HAP-1 (cell line): Measurements from ENCODE around the gene TGFB1I1.
"Not testable (repeated sequence)": the region's sequence is repeated elsewhere in the genome, so short reads cannot be mapped to it uniquely, and the experiment has no call there.

ENCODE experiments used
- DNase-seq, 2 experiments: peaks; one replicate each; pipeline ENCODE4 v3.0.0-alpha.2; 2016 to 2020; ENCODE audit warnings: low spot score in 2 of 2
- H3K27me3 ChIP-seq: fragments of 250-450 bp; sonication (Bioruptor Pico); 2 replicates; pipeline ENCODE4 v1.5.1; 2020; ENCODE audit warnings: low read depth, mild to moderate bottlenecking, moderate library complexity
- H3K36me3 ChIP-seq: fragments of 250-450 bp; sonication (Bioruptor Pico); replicated peaks from 2 replicates; pipeline ENCODE4 v1.5.1; 2020; ENCODE audit warnings: mild to moderate bottlenecking
- H3K4me1 ChIP-seq: fragments of 250-450 bp; sonication (Bioruptor Pico); 2 replicates; pipeline ENCODE4 v1.5.1; 2020; ENCODE audit warnings: mild to moderate bottlenecking
- H3K4me3 ChIP-seq: fragments of 250-450 bp; sonication (Bioruptor Pico); 2 replicates; pipeline ENCODE4 v1.5.1; 2020; ENCODE audit warnings: mild to moderate bottlenecking, moderate library complexity
- H3K9me3 ChIP-seq: fragments of 250-450 bp; sonication (Bioruptor Pico); 2 replicates; pipeline ENCODE4 v1.5.1; 2020; ENCODE audit warnings: mild to moderate bottlenecking, moderate library complexity
- in situ Hi-C: fragments of 300-500 bp; cut with MboI; formaldehyde crosslinking; loops from 3 replicates; pipeline ENCODE4 v1.14.3; 2020; ENCODE audit warnings: low sequenced_read_pairs, inconsistent platforms, mixed read lengths

Gene TGFB1I1

DNA sequence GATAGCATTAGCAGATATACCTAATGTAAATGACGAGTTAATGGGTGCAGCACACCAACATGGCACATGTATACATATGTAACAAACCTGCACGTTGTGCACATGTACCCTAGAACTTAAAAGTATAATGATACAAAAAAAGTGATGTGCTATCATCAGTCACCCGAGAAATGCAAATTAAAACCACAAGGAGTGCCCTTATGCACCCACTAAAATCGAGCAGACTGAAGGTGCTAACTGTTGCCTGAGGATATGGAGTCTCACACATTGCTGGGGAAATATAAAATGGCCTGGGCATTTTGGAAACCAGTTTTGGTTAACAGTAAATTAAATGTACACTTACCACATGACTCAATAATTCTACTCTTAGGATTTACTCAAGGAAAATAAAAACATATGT, 32.9 kb upstream of the TGFB1I1 start:
- DNase-seq, H3K9me3 ChIP-seq, H3K4me1 ChIP-seq, H3K36me3 ChIP-seq, H3K4me3 ChIP-seq, H3K27me3 ChIP-seq, in situ Hi-C loops: not testable (repeated sequence)

DNA sequence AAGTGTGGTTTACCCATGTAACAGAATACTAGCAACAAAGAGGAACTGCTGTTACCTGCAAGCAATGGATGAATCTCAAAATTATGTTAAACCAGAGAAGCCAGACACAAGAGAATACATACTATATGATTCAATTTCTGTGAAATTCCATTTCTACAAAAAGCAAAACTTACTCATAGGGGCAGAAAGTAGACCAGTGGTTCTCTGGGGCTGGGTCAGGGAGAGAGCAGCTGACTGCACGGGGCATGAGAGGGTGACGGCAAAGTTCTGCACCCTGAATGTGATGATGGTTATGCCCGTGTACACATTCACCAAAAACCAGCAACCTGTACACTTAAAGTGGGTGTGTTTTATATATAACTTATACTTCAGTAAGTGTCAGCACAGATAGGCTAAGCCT, 32.4 kb upstream of the TGFB1I1 start:
- peaks cover 4% of the 10 kb centered on the region; the same call in 1 of the 2 replicates for H3K4me1 ChIP-seq
- no peak for DNase-seq
- in situ Hi-C loops: no loop called here

DNA sequence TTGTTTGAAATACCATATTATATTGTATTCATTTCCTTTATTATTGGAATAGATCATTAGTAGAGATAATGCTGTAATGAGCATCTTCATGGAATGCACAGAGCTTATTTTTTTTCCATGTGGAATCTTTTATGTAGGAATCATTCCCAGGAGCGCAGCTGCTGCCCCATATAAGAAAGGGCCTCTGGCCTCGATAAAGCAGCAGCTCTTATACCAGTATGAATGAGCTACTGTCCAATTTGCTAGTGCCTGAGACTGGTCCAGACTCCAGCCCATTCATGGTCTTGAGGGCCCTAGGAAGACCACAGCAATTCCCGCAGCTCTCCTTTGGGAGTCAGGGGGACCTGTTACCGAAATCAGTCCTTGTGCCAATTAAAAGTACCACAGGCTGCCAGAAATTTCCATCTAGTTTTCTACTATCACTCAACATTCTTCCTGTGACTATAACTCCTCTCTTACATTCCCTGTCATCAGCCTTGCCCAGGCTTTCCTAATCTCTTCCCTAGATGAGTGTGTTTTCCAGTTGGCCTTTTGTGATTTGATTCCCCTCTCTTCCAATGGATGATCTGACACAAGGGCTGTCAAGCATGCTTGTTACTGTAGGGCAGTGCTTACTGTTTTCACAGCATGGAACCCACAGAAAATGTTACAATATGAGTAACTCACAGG, 31.3 kb upstream of the TGFB1I1 start:
- no peaks in the 10 kb centered on the region for H3K27me3 ChIP-seq
- no peaks in the 10 kb centered on the region for H3K9me3 ChIP-seq
- no peaks in the 10 kb centered on the region for H3K36me3 ChIP-seq
- peaks cover 4% of the 10 kb centered on the region; the same call in 1 of the 2 replicates for H3K4me1 ChIP-seq
- DNase-seq: no peak
- in situ Hi-C loops: loop anchor here (10.0 kb wide), 1 partner anchor 446 kb away; no protein-coding TSS in a partner anchor
- no peak overlapping the region for H3K4me3 ChIP-seq

More for the DNA sequence above, 32.4 kb upstream of the TGFB1I1 start:
- Histone ChIP-seq H3K36me3 (no peaks in the 10 kb centered on the region), H3K4me3 (no peak overlapping the region), H3K9me3 (no peaks in the 10 kb centered on the region), H3K27me3 (no peaks in the 10 kb centered on the region)

DNA sequence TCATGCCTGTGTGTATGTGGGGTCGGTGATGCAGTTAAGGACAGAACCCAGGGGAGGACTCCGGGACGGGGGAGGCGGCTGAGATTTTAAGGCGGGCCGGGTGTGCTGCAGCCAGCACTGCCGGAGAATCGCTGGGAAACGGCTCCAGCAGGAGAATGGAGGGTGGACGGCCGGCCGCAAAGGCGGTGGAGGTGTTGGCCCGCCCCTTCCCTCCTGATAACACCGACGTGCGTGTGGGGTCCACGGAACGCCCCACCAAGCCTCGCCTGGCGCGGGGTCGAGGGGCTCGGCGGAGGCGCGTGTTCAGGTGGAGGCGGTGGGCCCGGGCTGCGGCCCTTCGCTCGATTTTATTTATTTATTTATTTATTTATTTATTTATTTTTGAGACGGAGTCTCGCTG, 30.0 kb upstream of the TGFB1I1 start:
- DNase-seq: no peak
- Histone ChIP-seq H3K4me1 (peaks cover 4% of the 10 kb centered on the region; the same call in 1 of the 2 replicates), H3K36me3 (no peaks in the 10 kb centered on the region), H3K27me3 (no peaks in the 10 kb centered on the region), H3K4me3 (peak overlapping the region; percentile 56; the same call in 1 of the 2 replicates), H3K9me3 (peaks cover under 1% of the 10 kb centered on the region; the same call in 1 of the 2 replicates)
- in situ Hi-C loops: loop anchor here (10.0 kb wide), 1 partner anchor 447 kb away; no protein-coding TSS in a partner anchor

DNA sequence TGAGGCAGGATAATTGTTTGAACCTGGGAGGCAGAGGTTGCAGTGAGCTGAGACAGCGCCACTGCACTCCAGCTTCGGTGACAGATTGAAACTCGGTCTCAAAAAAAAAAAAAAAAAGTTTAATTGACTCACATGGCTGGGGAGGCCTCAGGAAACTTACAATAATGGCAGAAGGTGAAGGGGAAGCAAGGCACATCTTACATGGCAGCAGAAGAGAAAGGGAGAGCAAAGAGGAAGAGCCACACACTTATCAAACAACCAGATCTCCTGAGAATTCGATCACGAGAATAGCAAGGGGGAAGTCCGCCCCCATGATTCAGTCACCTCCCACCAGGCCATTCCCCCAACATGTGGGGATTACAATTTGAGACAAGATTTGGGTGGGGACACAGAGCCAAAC, 26.0 kb upstream of the TGFB1I1 start:
- not testable (repeated sequence) for H3K27me3 ChIP-seq, H3K9me3 ChIP-seq, H3K36me3 ChIP-seq, DNase-seq, H3K4me1 ChIP-seq, H3K4me3 ChIP-seq
- in situ Hi-C loops: loop anchor here (10.0 kb wide), 1 partner anchor 451 kb away; no protein-coding TSS in a partner anchor

DNA sequence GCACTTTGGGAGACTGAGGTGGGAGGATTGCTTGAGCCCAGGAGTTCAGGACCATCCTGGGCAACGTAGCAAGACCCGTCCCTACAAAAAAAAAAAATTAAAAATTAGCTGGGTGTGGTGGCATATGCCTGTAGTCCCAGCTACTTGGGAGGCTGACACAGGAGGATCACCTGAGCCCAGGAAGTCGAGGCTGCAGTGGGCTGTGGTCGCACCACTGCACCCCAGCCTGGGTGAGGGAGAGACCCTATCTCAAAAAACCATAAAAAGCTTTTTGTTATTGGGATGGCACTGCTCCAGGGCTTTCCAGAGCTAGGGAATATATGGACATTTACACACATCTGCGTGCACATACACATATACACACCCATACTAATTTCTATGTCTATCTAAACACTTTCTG, 20.8 kb upstream of the TGFB1I1 start:
- H3K4me1 ChIP-seq: peaks cover 43% of the 10 kb centered on the region
- no peaks in the 10 kb centered on the region for H3K27me3 ChIP-seq
- in situ Hi-C loops: loop anchor here (10.0 kb wide), 1 partner anchor 424 kb away; the partner anchor contains the start of gene ZNF267
- H3K4me3 ChIP-seq: no peak overlapping the region
- H3K36me3 ChIP-seq: no peaks in the 10 kb centered on the region
- H3K9me3 ChIP-seq: peaks cover 2% of the 10 kb centered on the region; the same call in 1 of the 2 replicates
- DNase-seq: no peak

DNA sequence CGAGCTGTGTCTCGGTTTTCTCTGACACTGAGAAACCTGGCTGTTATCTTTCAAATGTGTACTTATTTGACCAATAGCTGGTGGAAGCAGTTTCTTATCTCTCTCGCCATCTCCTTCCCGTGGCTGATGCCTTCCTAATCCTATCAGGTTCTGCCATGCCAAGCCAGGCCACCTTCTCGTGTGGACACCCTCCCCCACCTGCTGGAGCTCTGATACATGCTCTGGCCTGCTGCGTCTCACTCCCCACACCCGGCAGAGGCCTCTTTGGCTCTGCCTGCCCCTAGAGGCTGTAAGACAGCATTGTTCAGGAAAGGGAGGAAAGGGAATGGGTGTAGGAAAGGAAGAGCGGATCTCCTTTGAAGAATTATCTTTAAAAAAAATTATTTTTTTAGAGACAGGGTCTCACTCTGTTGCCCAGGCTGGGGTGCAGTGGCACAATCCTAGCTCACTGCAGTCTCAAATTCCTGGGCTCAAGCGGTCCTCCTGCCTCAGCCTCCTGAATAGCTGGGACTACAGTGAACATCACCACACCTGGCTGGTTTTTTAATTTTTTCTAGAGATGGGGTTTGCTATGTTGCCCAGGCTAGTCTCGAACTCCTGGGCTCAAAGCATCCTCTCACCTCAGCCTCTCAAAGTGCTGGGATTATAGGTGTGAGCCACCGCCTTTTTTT, 20.1 kb upstream of the TGFB1I1 start:
- in situ Hi-C loops: loop anchor here (10.0 kb wide), 1 partner anchor 423 kb away; the partner anchor contains the start of gene ZNF267
- DNase-seq: peak; percentile 73 to 84
- H3K27me3 ChIP-seq: no peaks in the 10 kb centered on the region
- H3K9me3 ChIP-seq: peaks cover 2% of the 10 kb centered on the region; the same call in 1 of the 2 replicates
- no peak overlapping the region for H3K4me3 ChIP-seq
- peaks cover 43% of the 10 kb centered on the region for H3K4me1 ChIP-seq
- H3K36me3 ChIP-seq: no peaks in the 10 kb centered on the region; the same call in 1 of the 2 replicates

DNA sequence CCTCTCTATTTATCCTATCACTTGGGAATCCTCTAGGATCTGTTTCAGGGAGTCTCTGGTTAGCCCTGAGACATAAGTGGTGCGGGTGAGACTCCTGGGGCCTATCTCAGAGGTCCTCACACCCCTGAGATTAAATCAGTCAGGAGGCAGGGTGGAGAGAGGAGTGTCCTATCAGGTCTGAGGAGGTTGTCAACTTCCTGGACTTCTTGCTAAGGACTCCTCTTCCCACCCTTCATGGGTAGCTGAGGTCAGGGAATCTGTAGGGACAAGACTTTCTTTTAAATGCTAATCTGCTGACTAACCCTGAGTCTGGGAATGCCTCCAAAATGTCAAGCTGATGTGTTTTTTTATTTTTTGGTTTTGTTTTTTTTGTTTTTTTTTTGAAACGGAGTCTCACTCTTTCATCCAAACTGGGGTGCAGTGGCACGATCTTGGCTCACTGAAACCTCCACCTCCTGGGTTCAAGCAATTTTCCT, 19.3 kb upstream of the TGFB1I1 start:
- peak; percentile 46 to 63 for DNase-seq
- Histone ChIP-seq H3K4me1 (peaks cover 46% of the 10 kb centered on the region), H3K27me3 (no peaks in the 10 kb centered on the region), H3K4me3 (no peak overlapping the region), H3K9me3 (no peaks in the 10 kb centered on the region), H3K36me3 (peaks cover 2% of the 10 kb centered on the region)
- in situ Hi-C loops: loop anchor here (10.0 kb wide), 1 partner anchor 422 kb away; the partner anchor contains the start of gene ZNF267

DNA sequence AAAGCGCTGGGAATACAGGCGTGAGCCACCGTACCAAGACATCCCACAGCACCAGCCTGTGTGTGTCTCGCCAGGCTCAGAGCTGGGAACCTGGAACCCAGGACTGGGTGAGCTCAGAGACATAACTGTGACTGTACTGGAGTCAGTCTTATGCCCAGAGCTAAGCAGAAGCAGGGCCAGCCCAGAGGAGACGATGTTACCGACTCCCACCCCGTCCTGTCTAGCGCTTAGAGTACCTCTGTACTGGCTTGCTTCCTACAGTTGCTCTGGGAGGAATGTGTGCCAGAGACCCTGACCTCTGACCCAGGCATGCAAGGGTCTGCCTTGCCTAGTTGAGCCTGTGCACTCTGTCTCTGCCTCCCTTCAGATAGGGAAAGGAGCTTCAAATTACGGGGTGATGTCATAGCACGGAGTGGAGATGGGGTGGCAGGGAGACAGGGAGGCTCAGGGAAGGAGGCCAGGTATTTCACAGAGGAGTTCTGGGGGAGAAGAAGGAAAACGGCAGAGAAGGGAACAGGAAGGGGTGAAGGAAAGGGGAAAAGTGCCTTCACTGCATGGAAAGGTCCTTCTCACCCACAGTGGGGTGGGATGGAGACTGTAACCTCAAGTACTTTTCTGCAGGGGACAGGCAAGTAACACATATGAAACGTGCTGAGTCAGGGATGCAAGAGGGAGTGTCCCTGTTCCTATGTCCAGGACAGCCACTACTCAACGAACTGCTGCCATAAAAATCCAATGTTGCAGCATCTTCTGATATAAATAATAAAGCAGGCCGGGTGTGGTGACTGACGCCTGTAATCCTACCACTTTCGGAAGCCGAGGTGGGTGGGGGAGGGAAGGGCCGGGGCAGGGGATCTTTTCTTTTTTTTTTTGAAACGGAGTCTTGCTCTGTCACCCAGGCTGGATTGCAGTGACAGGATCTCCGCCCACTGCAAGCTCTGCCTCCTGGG, 18.4 kb upstream of the TGFB1I1 start:
- peaks cover 2% of the 10 kb centered on the region; the same call in 1 of the 2 replicates for H3K9me3 ChIP-seq
- DNase-seq: peak; percentile 65 to 81
- H3K4me3 ChIP-seq: no peak overlapping the region
- peaks cover 54% of the 10 kb centered on the region for H3K4me1 ChIP-seq
- no peaks in the 10 kb centered on the region for H3K27me3 ChIP-seq
- peaks cover 5% of the 10 kb centered on the region for H3K36me3 ChIP-seq
- in situ Hi-C loops: loop anchor here (10.0 kb wide), 1 partner anchor 421 kb away; the partner anchor contains the start of gene ZNF267

DNA sequence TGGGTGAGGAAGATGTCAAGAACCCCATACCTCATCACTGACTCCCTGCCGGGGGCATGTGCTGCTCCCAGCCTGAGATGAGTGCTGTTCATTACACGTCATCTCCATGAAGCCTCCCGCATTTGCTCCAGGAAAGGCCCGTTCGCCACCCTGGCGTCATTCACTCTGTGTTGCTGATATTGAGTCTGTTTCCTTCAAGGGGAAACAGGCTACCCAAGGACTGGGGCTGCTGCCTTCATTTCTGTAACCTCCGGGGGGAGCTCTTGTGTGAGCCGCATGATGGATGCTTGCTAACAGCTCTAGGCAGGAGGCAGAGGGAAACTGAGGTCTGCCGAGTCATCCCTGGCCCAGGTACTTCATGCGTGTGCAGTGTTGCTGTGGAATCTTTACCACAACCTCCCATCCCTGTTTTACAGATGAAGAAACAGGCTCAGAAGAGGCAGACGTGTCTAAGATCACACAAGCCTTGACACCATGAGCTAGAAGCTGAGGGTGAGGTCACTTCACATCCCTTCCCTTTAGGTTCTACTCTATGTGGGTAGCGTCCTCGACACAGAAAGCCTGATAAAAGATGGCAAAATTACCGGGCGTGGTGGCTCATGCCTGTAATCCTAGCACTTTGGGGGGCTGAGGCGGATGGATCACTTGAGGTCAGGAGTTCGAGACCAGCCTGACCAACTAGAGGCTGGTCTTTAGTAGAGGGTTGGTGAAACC, 16.2 kb upstream of the TGFB1I1 start:
- H3K27me3 ChIP-seq: no peaks in the 10 kb centered on the region
- H3K9me3 ChIP-seq: peaks cover 2% of the 10 kb centered on the region; the same call in 1 of the 2 replicates
- H3K4me3 ChIP-seq: no peak overlapping the region
- peaks cover 5% of the 10 kb centered on the region for H3K36me3 ChIP-seq
- peaks cover 56% of the 10 kb centered on the region for H3K4me1 ChIP-seq
- in situ Hi-C loops: loop anchor here (10.0 kb wide), 1 partner anchor 419 kb away; the partner anchor contains the start of gene ZNF267
- DNase-seq: peak in 1 of 2 experiments; percentile 57

DNA sequence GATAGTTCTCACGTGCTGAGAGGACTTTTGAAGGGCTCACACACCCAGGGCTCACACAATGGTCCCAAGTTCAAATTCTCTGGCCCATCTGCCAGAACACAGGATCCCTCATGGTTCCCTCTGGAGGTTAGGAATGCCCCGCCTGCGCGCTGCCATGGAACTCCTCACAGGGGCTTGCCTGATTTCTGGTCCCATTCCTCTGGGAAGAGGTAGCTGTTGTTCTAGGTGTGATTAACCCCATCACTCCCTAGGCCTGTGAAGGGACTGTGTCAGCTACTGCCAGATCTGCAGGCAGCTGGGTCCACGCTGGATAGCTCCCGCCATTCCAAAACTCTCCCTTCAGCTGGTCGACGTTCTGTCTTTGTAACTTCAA, 15.0 kb upstream of the TGFB1I1 start:
- Histone ChIP-seq H3K36me3 (peaks cover 5% of the 10 kb centered on the region), H3K27me3 (no peaks in the 10 kb centered on the region), H3K4me3 (no peak overlapping the region), H3K9me3 (peaks cover 2% of the 10 kb centered on the region; the same call in 1 of the 2 replicates), H3K4me1 (peaks cover 50% of the 10 kb centered on the region)
- in situ Hi-C loops: loop anchor here (10.0 kb wide), 1 partner anchor 418 kb away; the partner anchor contains the start of gene ZNF267
- DNase-seq: no peak

DNA sequence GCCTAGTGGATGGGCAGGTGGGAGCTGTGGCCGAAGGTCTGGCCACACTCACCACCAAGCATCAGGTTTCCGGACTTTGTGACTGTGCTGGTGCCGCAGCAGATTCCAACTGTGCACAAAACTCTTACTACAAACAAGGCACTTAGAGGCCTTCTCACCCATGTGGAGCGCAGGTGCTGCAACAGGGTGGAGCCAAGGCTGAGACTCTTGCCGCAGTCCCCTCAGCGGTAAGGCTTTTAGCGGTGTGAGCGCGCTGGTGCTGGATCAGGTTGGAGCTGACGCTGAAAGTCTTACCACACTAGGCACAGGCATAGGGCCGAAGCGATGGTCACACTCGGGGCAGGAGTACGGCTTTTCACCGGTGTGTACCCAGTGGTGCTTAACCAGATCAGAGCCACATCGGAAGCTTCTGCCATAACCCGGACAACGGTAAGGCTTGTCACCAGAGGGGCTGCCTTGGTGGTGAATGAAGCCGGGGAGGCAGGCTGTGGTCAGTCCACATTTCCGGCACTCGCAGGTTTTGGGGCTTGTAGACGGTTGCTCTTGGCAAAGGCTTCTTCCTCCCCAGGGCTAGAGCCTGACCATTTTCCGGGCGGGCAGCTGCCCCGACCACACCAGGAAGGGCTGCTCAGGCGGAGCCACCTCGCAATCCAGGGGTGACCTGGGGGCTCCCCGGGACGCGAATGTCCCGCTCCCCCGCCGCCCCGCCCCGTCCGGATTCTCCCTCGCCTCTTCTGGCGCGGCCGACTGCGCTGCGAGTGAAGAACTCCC, 13.7 kb upstream of the TGFB1I1 start:
- Histone ChIP-seq H3K36me3 (peaks cover 5% of the 10 kb centered on the region), H3K4me1 (peaks cover 37% of the 10 kb centered on the region), H3K27me3 (no peaks in the 10 kb centered on the region), H3K9me3 (peaks cover 2% of the 10 kb centered on the region; the same call in 1 of the 2 replicates), H3K4me3 (peak overlapping the region; percentile 92)
- in situ Hi-C loops: loop anchor here (10.0 kb wide), 1 partner anchor 417 kb away; the partner anchor contains the start of gene ZNF267
- DNase-seq: peak in 1 of 2 experiments; percentile 34
